ENCODE measurements around the gene ZNF687. TPM values are rescaled to one million over a fixed set of nuclear protein-coding genes. Genes with fewer than 3 reads are reported as not detected.

ZNF687 gene
- total RNA-seq, 1 experiment from 2014 or later = 33.3 TPM

DNA sequence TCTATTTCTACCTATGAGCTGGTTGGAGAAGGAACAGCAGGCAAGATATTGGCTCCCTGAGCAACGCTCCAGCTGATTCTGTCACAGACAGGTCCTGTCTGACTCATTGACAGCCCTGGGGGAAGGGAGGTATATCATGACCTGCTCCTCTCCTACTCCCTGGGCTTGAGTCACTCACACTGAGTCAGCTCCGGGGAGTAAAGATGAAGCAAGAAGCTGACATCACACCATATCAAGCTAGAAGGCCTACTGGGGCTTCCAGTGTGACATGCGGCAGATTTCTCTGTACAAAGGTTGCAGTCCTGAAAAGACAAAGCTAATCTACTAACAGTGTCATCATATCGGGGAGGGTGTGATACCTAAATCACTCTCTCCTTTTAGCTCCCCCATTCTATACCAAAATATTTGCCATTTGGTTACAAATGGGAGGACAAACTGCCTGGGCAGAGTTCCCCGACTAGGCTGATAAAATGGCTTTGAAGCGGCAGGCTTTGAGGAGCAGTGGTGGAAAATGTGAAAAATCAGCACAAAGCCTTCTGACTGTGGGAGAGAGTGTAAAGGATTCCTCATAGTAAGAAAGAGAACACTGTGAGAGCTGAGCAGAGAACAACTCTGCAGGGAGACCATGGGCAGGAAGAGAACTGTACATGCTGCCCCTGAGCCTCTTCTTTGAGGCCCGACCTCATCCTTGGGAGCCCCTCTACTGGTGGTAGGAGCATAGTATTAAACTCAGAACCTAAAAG is 29.7 kb downstream of the ZNF687 start:
- H3K9me3 ChIP-seq (ENCODE audit: control insufficient read depth, insufficient read depth, low read depth, low read length) = no peaks in the 10 kb centered on the region
- DNase-seq (ENCODE audit: low read depth, low spot score) = peak; percentile 98
- peak overlapping the region; percentile 71 for H3K27ac ChIP-seq (ENCODE audit: low read length)
- H3K4me3 ChIP-seq (ENCODE audit: low read depth in 2 of 2, low read length in 2 of 2) = 0 out of 4 replicates have a peak overlapping the region, but pooled peaks of 1 of the 2 experiments have one; percentile 6
- POLR2A ChIA-PET = interaction anchor here (0.6 to 0.7 kb wide), 2 partner anchors 30 to 87 kb away, joined by 3 to 7 read pairs; no protein-coding TSS in a partner anchor
- peaks cover 5% of the 10 kb centered on the region for H3K36me3 ChIP-seq (ENCODE audit: control insufficient read depth, insufficient read depth, low read length)
- intact Hi-C loops (cut with micrococcal nuclease; ENCODE audit: unreplicated experiment) (no loop called here), in situ Hi-C loops (cut with HindIII; ENCODE audit: low pct_unique_long_range_greater_than_20kb, low sequenced_read_pairs) (no loop called here)
- BruUV-seq (replicated peaks) = no TSS peak
- H3K27me3 ChIP-seq (ENCODE audit: control insufficient read depth, insufficient read depth, low read length) = no peaks in the 10 kb centered on the region
- ATAC-seq = peak; percentile 95
- CTCF ChIA-PET = interaction anchor here (2.0 kb wide), 1 partner anchor 29 kb away, joined by 8 read pairs; no protein-coding TSS in a partner anchor
- TF ChIP-seq POLR2AphosphoS5 (IDR thresholded peaks at IDR 0.05; ENCODE audit: low read depth, low read length) (no peak; the same call in 1 of the 2 replicates), SIN3A (IDR thresholded peaks at IDR 0.05; ENCODE audit: borderline replicate concordance, insufficient read depth, low read depth, low read length) (peak; percentile 86; the same call in 1 of the 2 replicates)
- H3K4me1 ChIP-seq (ENCODE audit: control insufficient read depth, insufficient read depth, low read length) = peaks cover 16% of the 10 kb centered on the region

DNA sequence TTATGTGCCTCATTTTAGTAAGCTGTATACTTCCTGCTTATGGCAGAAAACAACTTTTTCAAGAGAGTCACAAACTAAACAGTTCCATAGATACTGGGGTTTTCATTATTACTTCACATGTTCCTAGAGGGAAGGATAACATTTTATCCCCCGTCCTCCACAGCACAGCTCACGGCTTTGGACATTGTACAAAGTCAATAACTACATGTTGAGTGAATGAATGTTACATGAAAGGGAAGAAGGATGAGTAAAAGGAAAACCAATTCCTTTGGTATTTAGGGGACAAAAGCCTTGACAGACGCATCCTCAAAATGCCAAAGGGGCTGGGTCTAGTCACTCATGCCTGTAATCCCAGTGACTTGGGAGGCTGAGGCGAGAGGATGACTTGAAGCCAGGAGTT is 30.3 kb downstream of the ZNF687 start:
- Histone ChIP-seq H3K4me3 (ENCODE audit: low read depth in 2 of 2, low read length in 2 of 2) (no peak overlapping the region), H3K27ac (ENCODE audit: low read length) (peak overlapping the region; percentile 71), H3K9me3 (ENCODE audit: control insufficient read depth, insufficient read depth, low read depth, low read length) (no peaks in the 10 kb centered on the region), H3K36me3 (ENCODE audit: control insufficient read depth, insufficient read depth, low read length) (peaks cover 3% of the 10 kb centered on the region; the same call in 1 of the 2 replicates), H3K4me1 (ENCODE audit: control insufficient read depth, insufficient read depth, low read length) (peaks cover 16% of the 10 kb centered on the region), H3K27me3 (ENCODE audit: control insufficient read depth, insufficient read depth, low read length) (no peaks in the 10 kb centered on the region)
- ChIA-PET CTCF (no interaction called here), POLR2A (no interaction called here)
- BruUV-seq (replicated peaks) = no TSS peak
- TF ChIP-seq, protein P1, sequence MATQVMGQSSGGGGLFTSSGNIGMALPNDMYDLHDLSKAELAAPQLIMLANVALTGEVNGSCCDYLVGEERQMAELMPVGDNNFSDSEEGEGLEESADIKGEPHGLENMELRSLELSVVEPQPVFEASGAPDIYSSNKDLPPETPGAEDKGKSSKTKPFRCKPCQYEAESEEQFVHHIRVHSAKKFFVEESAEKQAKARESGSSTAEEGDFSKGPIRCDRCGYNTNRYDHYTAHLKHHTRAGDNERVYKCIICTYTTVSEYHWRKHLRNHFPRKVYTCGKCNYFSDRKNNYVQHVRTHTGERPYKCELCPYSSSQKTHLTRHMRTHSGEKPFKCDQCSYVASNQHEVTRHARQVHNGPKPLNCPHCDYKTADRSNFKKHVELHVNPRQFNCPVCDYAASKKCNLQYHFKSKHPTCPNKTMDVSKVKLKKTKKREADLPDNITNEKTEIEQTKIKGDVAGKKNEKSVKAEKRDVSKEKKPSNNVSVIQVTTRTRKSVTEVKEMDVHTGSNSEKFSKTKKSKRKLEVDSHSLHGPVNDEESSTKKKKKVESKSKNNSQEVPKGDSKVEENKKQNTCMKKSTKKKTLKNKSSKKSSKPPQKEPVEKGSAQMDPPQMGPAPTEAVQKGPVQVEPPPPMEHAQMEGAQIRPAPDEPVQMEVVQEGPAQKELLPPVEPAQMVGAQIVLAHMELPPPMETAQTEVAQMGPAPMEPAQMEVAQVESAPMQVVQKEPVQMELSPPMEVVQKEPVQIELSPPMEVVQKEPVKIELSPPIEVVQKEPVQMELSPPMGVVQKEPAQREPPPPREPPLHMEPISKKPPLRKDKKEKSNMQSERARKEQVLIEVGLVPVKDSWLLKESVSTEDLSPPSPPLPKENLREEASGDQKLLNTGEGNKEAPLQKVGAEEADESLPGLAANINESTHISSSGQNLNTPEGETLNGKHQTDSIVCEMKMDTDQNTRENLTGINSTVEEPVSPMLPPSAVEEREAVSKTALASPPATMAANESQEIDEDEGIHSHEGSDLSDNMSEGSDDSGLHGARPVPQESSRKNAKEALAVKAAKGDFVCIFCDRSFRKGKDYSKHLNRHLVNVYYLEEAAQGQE (IDR thresholded peaks at IDR 0.05; ENCODE audit: insufficient read depth in 1 of 2, low read depth in 2 of 2, low read length in 1 of 2) = no peak
- TF ChIP-seq SIN3A (IDR thresholded peaks at IDR 0.05; ENCODE audit: borderline replicate concordance, insufficient read depth, low read depth, low read length) (no peak), TCF7L2 (IDR thresholded peaks at IDR 0.05; ENCODE audit: low read depth, low read length) (no peak), POLR2AphosphoS5 (IDR thresholded peaks at IDR 0.05; ENCODE audit: low read depth, low read length) (no peak)
- TF ChIP-seq, protein P2, sequence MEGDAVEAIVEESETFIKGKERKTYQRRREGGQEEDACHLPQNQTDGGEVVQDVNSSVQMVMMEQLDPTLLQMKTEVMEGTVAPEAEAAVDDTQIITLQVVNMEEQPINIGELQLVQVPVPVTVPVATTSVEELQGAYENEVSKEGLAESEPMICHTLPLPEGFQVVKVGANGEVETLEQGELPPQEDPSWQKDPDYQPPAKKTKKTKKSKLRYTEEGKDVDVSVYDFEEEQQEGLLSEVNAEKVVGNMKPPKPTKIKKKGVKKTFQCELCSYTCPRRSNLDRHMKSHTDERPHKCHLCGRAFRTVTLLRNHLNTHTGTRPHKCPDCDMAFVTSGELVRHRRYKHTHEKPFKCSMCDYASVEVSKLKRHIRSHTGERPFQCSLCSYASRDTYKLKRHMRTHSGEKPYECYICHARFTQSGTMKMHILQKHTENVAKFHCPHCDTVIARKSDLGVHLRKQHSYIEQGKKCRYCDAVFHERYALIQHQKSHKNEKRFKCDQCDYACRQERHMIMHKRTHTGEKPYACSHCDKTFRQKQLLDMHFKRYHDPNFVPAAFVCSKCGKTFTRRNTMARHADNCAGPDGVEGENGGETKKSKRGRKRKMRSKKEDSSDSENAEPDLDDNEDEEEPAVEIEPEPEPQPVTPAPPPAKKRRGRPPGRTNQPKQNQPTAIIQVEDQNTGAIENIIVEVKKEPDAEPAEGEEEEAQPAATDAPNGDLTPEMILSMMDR (IDR thresholded peaks at IDR 0.05) = no peak
- ATAC-seq (no peak), DNase-seq (ENCODE audit: low read depth, low spot score) (no peak)
- intact Hi-C loops (cut with micrococcal nuclease; ENCODE audit: unreplicated experiment) = no loop called here
- in situ Hi-C loops (cut with HindIII; ENCODE audit: low pct_unique_long_range_greater_than_20kb, low sequenced_read_pairs) = no loop called here

DNA sequence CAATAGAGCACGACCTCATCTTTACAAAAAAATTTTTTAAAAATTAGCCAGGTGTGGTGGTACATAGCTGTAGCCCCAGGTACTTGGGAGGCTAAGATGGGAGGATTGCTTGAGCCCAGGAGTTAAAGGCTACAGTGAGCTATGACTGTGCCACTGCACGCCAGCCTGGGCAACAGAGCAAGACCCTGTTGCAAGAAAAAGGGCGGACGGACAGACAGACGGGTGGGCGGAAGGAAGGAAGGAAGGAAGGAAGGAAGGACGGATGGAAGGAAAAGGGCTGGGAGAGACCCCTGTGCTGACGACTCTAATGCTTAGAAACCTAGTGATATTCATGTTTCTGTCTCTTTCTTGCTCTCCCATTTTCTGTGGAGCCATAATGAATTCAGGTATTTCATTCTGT is 30.7 kb downstream of the ZNF687 start:
- Histone ChIP-seq H3K27ac (ENCODE audit: low read length) (no peak overlapping the region), H3K27me3 (ENCODE audit: control insufficient read depth, insufficient read depth, low read length) (no peaks in the 10 kb centered on the region), H3K9me3 (ENCODE audit: control insufficient read depth, insufficient read depth, low read depth, low read length) (no peaks in the 10 kb centered on the region), H3K4me3 (ENCODE audit: low read depth in 2 of 2, low read length in 2 of 2) (no peak overlapping the region), H3K4me1 (ENCODE audit: control insufficient read depth, insufficient read depth, low read length) (peaks cover 16% of the 10 kb centered on the region), H3K36me3 (ENCODE audit: control insufficient read depth, insufficient read depth, low read length) (peaks cover 3% of the 10 kb centered on the region; the same call in 1 of the 2 replicates)
- ChIA-PET POLR2A (interaction anchor here (0.6 kb wide), 1 partner anchor 222 kb away, joined by 6 read pairs; no protein-coding TSS in a partner anchor), CTCF (no interaction called here)
- in situ Hi-C loops (cut with HindIII; ENCODE audit: low pct_unique_long_range_greater_than_20kb, low sequenced_read_pairs) (no loop called here), intact Hi-C loops (cut with micrococcal nuclease; ENCODE audit: unreplicated experiment) (no loop called here)
- DNase-seq (ENCODE audit: low read depth, low spot score) (no peak), ATAC-seq (no peak)
- TF ChIP-seq, protein P1 (IDR thresholded peaks at IDR 0.05; ENCODE audit: insufficient read depth in 1 of 2, low read depth in 2 of 2, low read length in 1 of 2) = no peak
- TF ChIP-seq TCF7L2 (IDR thresholded peaks at IDR 0.05; ENCODE audit: low read depth, low read length) (no peak), POLR2AphosphoS5 (IDR thresholded peaks at IDR 0.05; ENCODE audit: low read depth, low read length) (no peak)
- TF ChIP-seq, protein P2 (IDR thresholded peaks at IDR 0.05) = no peak
- BruUV-seq (replicated peaks) = no TSS peak

Data from Panc1 (cell line).